CD8-positive, alpha-beta memory T cell (primary cell): Measurements from ENCODE around the gene MAP2K3. TPM values are rescaled to one million over a fixed set of nuclear protein-coding genes. Genes with fewer than 3 reads are reported as not detected.

Experiments used
- CTCF ChIA-PET: fragments of 350-600 bp; sonication (Branson Sonifier 250); formaldehyde crosslinking; loops from one replicate; lab custom pipeline; 2021; ENCODE audit warnings: antibody characterized with exemption; lab: Charles Lee
- POLR2A ChIA-PET: fragments of 350-600 bp; sonication (Branson Sonifier 250); formaldehyde crosslinking; loops from one replicate; lab custom pipeline; 2021; ENCODE audit warnings: antibody characterized with exemption; lab: Charles Lee
- DNase-seq, 5 donors: peaks; one replicate each; pipeline versions ENCODE4 v3.0.0 to v3.0.0-alpha.2; 2020 to 2022; ENCODE audit warnings: mixed read lengths in 1 of 5
- H3K27ac ChIP-seq: one replicate; pipeline ENCODE4 v1.7.0; 2013; ENCODE audit warnings: low read depth, mild to moderate bottlenecking, low read length, moderate library complexity
- H3K27me3 ChIP-seq: 2 replicates; pipeline ENCODE4 v1.7.0; 2013; ENCODE audit warnings: low read length, mild to moderate bottlenecking; ENCODE audit not compliant: insufficient read depth, poor library complexity, severe bottlenecking
- H3K36me3 ChIP-seq: 2 replicates; pipeline ENCODE4 v1.7.0; 2013; ENCODE audit warnings: mild to moderate bottlenecking, low read length, moderate library complexity; ENCODE audit not compliant: insufficient read depth
- H3K4me1 ChIP-seq: 2 replicates; pipeline ENCODE4 v1.7.0; 2013; ENCODE audit warnings: mild to moderate bottlenecking, low read length, moderate library complexity; ENCODE audit not compliant: insufficient read depth
- H3K4me3 ChIP-seq: 2 replicates; pipeline ENCODE4 v1.7.0; 2013; ENCODE audit warnings: mild to moderate bottlenecking, low read length
- H3K9me3 ChIP-seq: 2 replicates; pipeline ENCODE4 v1.7.0; 2013; ENCODE audit warnings: mild to moderate bottlenecking, low read length
- H3K27ac Mint-ChIP-seq, 8 donors: one replicate each; pipeline ENCODE4 v1.8.0; 2020 to 2021; ENCODE audit warnings: mixed read lengths in 8 of 8, mild to moderate bottlenecking in 6 of 8, inconsistent platforms in 3 of 8, moderate library complexity in 3 of 8
- H3K27me3 Mint-ChIP-seq, 2 donors: one replicate each; pipeline ENCODE4 v1.8.0; 2020 to 2021; ENCODE audit warnings: mixed read lengths in 2 of 2, mild to moderate bottlenecking in 1 of 2, moderate library complexity in 1 of 2
- H3K36me3 Mint-ChIP-seq, 3 donors: one replicate each; pipeline ENCODE4 v1.8.0; 2020 to 2021; ENCODE audit warnings: mixed read lengths in 3 of 3, inconsistent platforms in 1 of 3, mild to moderate bottlenecking in 1 of 3
- H3K4me1 Mint-ChIP-seq, 3 donors: one replicate each; pipeline ENCODE4 v1.8.0; 2020 to 2021; ENCODE audit warnings: mixed read lengths in 3 of 3, inconsistent platforms in 1 of 3, mild to moderate bottlenecking in 1 of 3
- H3K4me3 Mint-ChIP-seq, 7 donors: one replicate each; pipeline ENCODE4 v1.8.0; 2020 to 2021; ENCODE audit warnings: mixed read lengths in 7 of 7, mild to moderate bottlenecking in 6 of 7, moderate library complexity in 4 of 7, inconsistent platforms in 2 of 7
- H3K9me3 Mint-ChIP-seq, 5 donors: one replicate each; pipeline ENCODE4 v1.8.0; 2020 to 2022; ENCODE audit warnings: mixed read lengths in 5 of 5, mild to moderate bottlenecking in 3 of 5, moderate library complexity in 2 of 5, inconsistent platforms in 1 of 5
- polyA plus RNA-seq: library from polyadenylated mRNA; unstranded; fragments of 300-500 nt; fragmentation: Illumina TruSeq; gene quantifications from one replicate; pipeline ENCODE4 v1.2.3, GENCODE V29; 2021
- total RNA-seq, 2 experiments: library from RNA; stranded (reverse); gene quantifications; one replicate each; pipeline ENCODE4 v1.2.3, GENCODE V29; 2021

MAP2K3 gene
- total and polyA plus RNA-seq, 3 experiments from 2014 or later, result 99.8 to 150 (median 139) TPM

GRCh38 chr17:21353326-21354010 is 69.0 kb downstream of the MAP2K3 start:
- no peak overlapping the region for H3K4me3 Mint-ChIP-seq
- peak overlapping the region in 1 of 8 donors; percentile 84 for H3K27ac Mint-ChIP-seq
- peak in 1 of 5 donors; percentile 26 for DNase-seq
- no peaks in the 10 kb centered on the region for H3K4me1 Mint-ChIP-seq
- Histone ChIP-seq H3K27me3 (no peaks in the 10 kb centered on the region), H3K4me3 (no peak overlapping the region), H3K36me3 (no peaks in the 10 kb centered on the region), H3K27ac (no peak overlapping the region), H3K4me1 (no peaks in the 10 kb centered on the region), H3K9me3 (no peaks in the 10 kb centered on the region)
- H3K27me3 Mint-ChIP-seq, result no peaks in the 10 kb centered on the region
- ChIA-PET POLR2A (no interaction called here), CTCF (no interaction called here)
- H3K36me3 Mint-ChIP-seq, result no peaks in the 10 kb centered on the region
- H3K9me3 Mint-ChIP-seq, result no peaks in the 10 kb centered on the region

GRCh38 chr17:21354796-21355385 is 70.4 kb downstream of the MAP2K3 start:
- Histone ChIP-seq H3K27ac (no peak overlapping the region), H3K4me1 (no peaks in the 10 kb centered on the region), H3K9me3 (no peaks in the 10 kb centered on the region), H3K36me3 (no peaks in the 10 kb centered on the region), H3K27me3 (no peaks in the 10 kb centered on the region), H3K4me3 (no peak overlapping the region)
- Mint-ChIP-seq H3K9me3 (no peaks in the 10 kb centered on the region), H3K4me1 (no peaks in the 10 kb centered on the region), H3K4me3 (no peak overlapping the region), H3K27me3 (no peaks in the 10 kb centered on the region), H3K36me3 (no peaks in the 10 kb centered on the region), H3K27ac (no peak overlapping the region)
- ChIA-PET CTCF (no interaction called here), POLR2A (no interaction called here)
- DNase-seq, result no peak

- POLR2A ChIA-PET, result no interaction called here
- Mint-ChIP-seq H3K4me1 (no peaks in the 10 kb centered on the region), H3K27ac (no peak overlapping the region), H3K27me3 (no peaks in the 10 kb centered on the region), H3K9me3 (no peaks in the 10 kb centered on the region), H3K4me3 (no peak overlapping the region), H3K36me3 (no peaks in the 10 kb centered on the region)
- Histone ChIP-seq H3K4me1 (no peaks in the 10 kb centered on the region), H3K4me3 (no peak overlapping the region), H3K9me3 (no peaks in the 10 kb centered on the region), H3K27me3 (no peaks in the 10 kb centered on the region), H3K27ac (no peak overlapping the region), H3K36me3 (no peaks in the 10 kb centered on the region)
- CTCF ChIA-PET, result no interaction called here
- DNase-seq, result no peak
Measured at GRCh38 chr17:21355586-21355985, 71.1 kb downstream of the MAP2K3 start.

- H3K9me3 ChIP-seq, result no peaks in the 10 kb centered on the region
- POLR2A ChIA-PET, result no interaction called here
- H3K4me1 Mint-ChIP-seq, result no peaks in the 10 kb centered on the region
Measured at GRCh38 chr17:21356537-21357127, 72.1 kb downstream of the MAP2K3 start.

GRCh38 chr17:21357281-21357680 is 72.8 kb downstream of the MAP2K3 start:
- ChIA-PET CTCF (no interaction called here), POLR2A (no interaction called here)
- Mint-ChIP-seq H3K27me3 (no peaks in the 10 kb centered on the region), H3K9me3 (no peaks in the 10 kb centered on the region), H3K27ac (no peak overlapping the region), H3K4me1 (no peaks in the 10 kb centered on the region), H3K36me3 (no peaks in the 10 kb centered on the region), H3K4me3 (no peak overlapping the region)
- H3K4me3 ChIP-seq, result no peak overlapping the region
- no peak overlapping the region for H3K27ac ChIP-seq
- no peaks in the 10 kb centered on the region for H3K27me3 ChIP-seq
- no peak for DNase-seq
- no peaks in the 10 kb centered on the region for H3K4me1 ChIP-seq
- no peaks in the 10 kb centered on the region for H3K36me3 ChIP-seq
- no peaks in the 10 kb centered on the region for H3K9me3 ChIP-seq

More at GRCh38 chr17:21356537-21357127, 72.1 kb downstream of the MAP2K3 start:
- DNase-seq, result no peak
- H3K4me3 ChIP-seq, result no peak overlapping the region
- H3K36me3 ChIP-seq, result no peaks in the 10 kb centered on the region
- no peaks in the 10 kb centered on the region for H3K27me3 Mint-ChIP-seq
- no peaks in the 10 kb centered on the region for H3K36me3 Mint-ChIP-seq
- no peaks in the 10 kb centered on the region for H3K4me1 ChIP-seq
- no peaks in the 10 kb centered on the region for H3K27me3 ChIP-seq
- CTCF ChIA-PET, result no interaction called here
- H3K9me3 Mint-ChIP-seq, result no peaks in the 10 kb centered on the region
- H3K4me3 Mint-ChIP-seq, result no peak overlapping the region
- H3K27ac ChIP-seq, result no peak overlapping the region
- H3K27ac Mint-ChIP-seq, result no peak overlapping the region

- no peaks in the 10 kb centered on the region for H3K4me1 Mint-ChIP-seq
- H3K9me3 Mint-ChIP-seq, result no peaks in the 10 kb centered on the region
- no peaks in the 10 kb centered on the region for H3K36me3 Mint-ChIP-seq
- POLR2A ChIA-PET, result no interaction called here
- CTCF ChIA-PET, result no interaction called here
- no peaks in the 10 kb centered on the region for H3K36me3 ChIP-seq
- H3K27ac ChIP-seq, result no peak overlapping the region
- H3K9me3 ChIP-seq, result no peaks in the 10 kb centered on the region
- H3K4me1 ChIP-seq, result no peaks in the 10 kb centered on the region
- no peak overlapping the region for H3K4me3 ChIP-seq
- H3K27me3 ChIP-seq, result no peaks in the 10 kb centered on the region
- no peak overlapping the region for H3K4me3 Mint-ChIP-seq
- no peak for DNase-seq
- H3K27me3 Mint-ChIP-seq, result no peaks in the 10 kb centered on the region
- H3K27ac Mint-ChIP-seq, result peak overlapping the region in 1 of 8 donors; percentile 14
Measured at GRCh38 chr17:21357696-21358656, 73.5 kb downstream of the MAP2K3 start.

- DNase-seq, result no peak
- Mint-ChIP-seq H3K9me3 (no peaks in the 10 kb centered on the region), H3K27me3 (no peaks in the 10 kb centered on the region), H3K36me3 (no peaks in the 10 kb centered on the region), H3K4me3 (no peak overlapping the region), H3K27ac (no peak overlapping the region), H3K4me1 (no peaks in the 10 kb centered on the region)
- no peak overlapping the region for H3K27ac ChIP-seq
- no peaks in the 10 kb centered on the region for H3K4me1 ChIP-seq
- H3K27me3 ChIP-seq, result no peaks in the 10 kb centered on the region
- CTCF ChIA-PET, result no interaction called here
- no peak overlapping the region for H3K4me3 ChIP-seq
- POLR2A ChIA-PET, result no interaction called here
- H3K9me3 ChIP-seq, result no peaks in the 10 kb centered on the region
- no peaks in the 10 kb centered on the region for H3K36me3 ChIP-seq
Measured at GRCh38 chr17:21358682-21359482, 74.4 kb downstream of the MAP2K3 start.
